ENCODE results near the gene COMT. TPM values are rescaled to one million over a fixed set of nuclear protein-coding genes. Genes with fewer than 3 reads are reported as not detected.

COMT gene
- total RNA-seq, 1 experiment from 2014 or later = 96.0 TPM

- no peak for TF ChIP-seq CTCF (IDR thresholded peaks at IDR 0.05; ENCODE audit: insufficient read depth in 1 of 2, low read depth in 1 of 2, low read length in 1 of 2, severe bottlenecking in 1 of 2, unreplicated experiment in 1 of 2)
- intact Hi-C loops (cut with micrococcal nuclease; ENCODE audit: unreplicated experiment) = loop anchor here (10.0 kb wide), 1 partner anchor 145 kb away; the partner anchor contains the start of genes RANBP1 and TRMT2A
- ChIA-PET POLR2A (no interaction called here), CTCF (interaction anchor here (0.6 kb wide), 1 partner anchor 51 kb away, joined by 4 read pairs; no protein-coding TSS in a partner anchor)
- Histone ChIP-seq H3K27me3 (replicated peaks; ENCODE audit: control insufficient read depth, insufficient read depth, low read length) (no peaks in the 10 kb centered on the region), H3K9me3 (no peaks in the 10 kb centered on the region), H3K4me1 (peaks cover 12% of the 10 kb centered on the region), H3K4me3 (ENCODE audit: low read depth, low read length) (no peak overlapping the region), H3K36me3 (ENCODE audit: control insufficient read depth, insufficient read depth, low read length) (peaks cover 4% of the 10 kb centered on the region)
- DNase-seq = no peak
- Mint-ChIP-seq H3K36me3 (ENCODE audit: insufficient read depth, unreplicated experiment) (peaks cover 36% of the 10 kb centered on the region), H3K4me3 (ENCODE audit: unreplicated experiment) (no peak overlapping the region), H3K27ac (ENCODE audit: unreplicated experiment) (no peak overlapping the region), H3K27me3 (ENCODE audit: insufficient read depth, unreplicated experiment) (no peaks in the 10 kb centered on the region), H3K9me3 (ENCODE audit: unreplicated experiment) (no peaks in the 10 kb centered on the region), H3K4me1 (ENCODE audit: low read depth, unreplicated experiment) (peaks cover 13% of the 10 kb centered on the region)
- no TSS peak for BruUV-seq (replicated peaks)
Observed at GRCh38 chr22:19969141-19969928, 27.8 kb downstream of the COMT start.

GRCh38 chr22:19970031-19970478 is 28.5 kb downstream of the COMT start:
- Histone ChIP-seq H3K4me3 (ENCODE audit: low read depth, low read length) (no peak overlapping the region), H3K36me3 (ENCODE audit: control insufficient read depth, insufficient read depth, low read length) (peaks cover 2% of the 10 kb centered on the region), H3K9me3 (no peaks in the 10 kb centered on the region), H3K4me1 (peaks cover 6% of the 10 kb centered on the region; the same call in 1 of the 2 replicates), H3K27me3 (replicated peaks; ENCODE audit: control insufficient read depth, insufficient read depth, low read length) (no peaks in the 10 kb centered on the region)
- no TSS peak for BruUV-seq (replicated peaks)
- H3K4me1 Mint-ChIP-seq (ENCODE audit: low read depth, unreplicated experiment) = peaks cover 13% of the 10 kb centered on the region
- intact Hi-C loops (cut with micrococcal nuclease; ENCODE audit: unreplicated experiment) = loop anchor here (2.0 kb wide), 1 partner anchor 47 kb away; the partner anchor contains the start of gene ARVCF
- no peak overlapping the region for H3K27ac Mint-ChIP-seq (ENCODE audit: unreplicated experiment)
- H3K4me3 Mint-ChIP-seq (ENCODE audit: unreplicated experiment) = no peak overlapping the region
- POLR2A ChIA-PET = no interaction called here
- no peaks in the 10 kb centered on the region for H3K9me3 Mint-ChIP-seq (ENCODE audit: unreplicated experiment)
- CTCF ChIA-PET = interaction anchor here (1.5 to 2.3 kb wide), 3 partner anchors 11 to 43 kb away, joined by 4 to 17 read pairs (median 7); no protein-coding TSS in a partner anchor
- DNase-seq = no peak
- TF ChIP-seq CTCF (IDR thresholded peaks at IDR 0.05; ENCODE audit: insufficient read depth in 1 of 2, low read depth in 1 of 2, low read length in 1 of 2, severe bottlenecking in 1 of 2, unreplicated experiment in 1 of 2) = no peak
- H3K27me3 Mint-ChIP-seq (ENCODE audit: insufficient read depth, unreplicated experiment) = no peaks in the 10 kb centered on the region
- H3K36me3 Mint-ChIP-seq (ENCODE audit: insufficient read depth, unreplicated experiment) = peaks cover 36% of the 10 kb centered on the region

- Histone ChIP-seq H3K4me1 (peaks cover 6% of the 10 kb centered on the region; the same call in 1 of the 2 replicates), H3K36me3 (ENCODE audit: control insufficient read depth, insufficient read depth, low read length) (peaks cover 2% of the 10 kb centered on the region), H3K27me3 (replicated peaks; ENCODE audit: control insufficient read depth, insufficient read depth, low read length) (no peaks in the 10 kb centered on the region), H3K4me3 (ENCODE audit: low read depth, low read length) (no peak overlapping the region), H3K9me3 (no peaks in the 10 kb centered on the region)
- Mint-ChIP-seq H3K27me3 (ENCODE audit: insufficient read depth, unreplicated experiment) (no peaks in the 10 kb centered on the region), H3K4me3 (ENCODE audit: unreplicated experiment) (no peak overlapping the region), H3K4me1 (ENCODE audit: low read depth, unreplicated experiment) (peaks cover 13% of the 10 kb centered on the region), H3K9me3 (ENCODE audit: unreplicated experiment) (no peaks in the 10 kb centered on the region), H3K36me3 (ENCODE audit: insufficient read depth, unreplicated experiment) (peaks cover 36% of the 10 kb centered on the region), H3K27ac (ENCODE audit: unreplicated experiment) (peak overlapping the region; percentile 35)
- DNase-seq = peak; percentile 67 to 83
- no TSS peak for BruUV-seq (replicated peaks)
- ChIA-PET POLR2A (no interaction called here), CTCF (interaction anchor here (0.6 to 2.3 kb wide), 7 partner anchors 12 to 149 kb away, joined by 3 to 17 read pairs (median 3); no protein-coding TSS in a partner anchor)
- peak; percentile 93 to 95 for TF ChIP-seq CTCF (IDR thresholded peaks at IDR 0.05; ENCODE audit: insufficient read depth in 1 of 2, low read depth in 1 of 2, low read length in 1 of 2, severe bottlenecking in 1 of 2, unreplicated experiment in 1 of 2)
- intact Hi-C loops (cut with micrococcal nuclease; ENCODE audit: unreplicated experiment) = loop anchor here (2.0 kb wide), 1 partner anchor 46 kb away; the partner anchor contains the start of gene ARVCF
Observed at GRCh38 chr22:19970479-19971275, 29.1 kb downstream of the COMT start.

Data from Caco-2 (cell line).